Measurements from ENCODE around the gene GMDS.

DNA sequence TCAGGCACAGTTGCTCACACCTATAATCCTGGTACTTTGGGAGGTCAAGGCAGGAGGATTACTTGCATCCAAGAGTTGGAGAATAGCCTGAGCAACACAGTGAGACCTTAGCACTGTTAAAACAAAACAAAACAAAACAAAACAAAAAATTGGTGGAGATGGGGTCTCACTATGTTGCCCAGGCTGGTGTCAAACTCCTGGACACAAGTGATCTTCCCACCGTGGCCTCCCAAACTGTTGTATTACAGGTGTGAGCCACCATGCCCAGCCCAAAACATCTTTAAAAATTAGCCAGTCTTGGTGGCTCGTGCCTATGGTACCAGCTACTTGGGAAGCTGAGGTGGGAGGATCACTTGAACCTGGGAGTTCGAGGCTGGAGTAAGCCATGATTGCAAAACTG, 120.2 kb downstream of the GMDS start:
- TF ChIP-seq, protein P1, sequence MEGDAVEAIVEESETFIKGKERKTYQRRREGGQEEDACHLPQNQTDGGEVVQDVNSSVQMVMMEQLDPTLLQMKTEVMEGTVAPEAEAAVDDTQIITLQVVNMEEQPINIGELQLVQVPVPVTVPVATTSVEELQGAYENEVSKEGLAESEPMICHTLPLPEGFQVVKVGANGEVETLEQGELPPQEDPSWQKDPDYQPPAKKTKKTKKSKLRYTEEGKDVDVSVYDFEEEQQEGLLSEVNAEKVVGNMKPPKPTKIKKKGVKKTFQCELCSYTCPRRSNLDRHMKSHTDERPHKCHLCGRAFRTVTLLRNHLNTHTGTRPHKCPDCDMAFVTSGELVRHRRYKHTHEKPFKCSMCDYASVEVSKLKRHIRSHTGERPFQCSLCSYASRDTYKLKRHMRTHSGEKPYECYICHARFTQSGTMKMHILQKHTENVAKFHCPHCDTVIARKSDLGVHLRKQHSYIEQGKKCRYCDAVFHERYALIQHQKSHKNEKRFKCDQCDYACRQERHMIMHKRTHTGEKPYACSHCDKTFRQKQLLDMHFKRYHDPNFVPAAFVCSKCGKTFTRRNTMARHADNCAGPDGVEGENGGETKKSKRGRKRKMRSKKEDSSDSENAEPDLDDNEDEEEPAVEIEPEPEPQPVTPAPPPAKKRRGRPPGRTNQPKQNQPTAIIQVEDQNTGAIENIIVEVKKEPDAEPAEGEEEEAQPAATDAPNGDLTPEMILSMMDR (conservative IDR thresholded peaks at IDR 0.05; ENCODE audit: low read depth, low read length), result no peak
- TF ChIP-seq RAD21 (IDR thresholded peaks at IDR 0.05; ENCODE audit: low read length), result no peak
- no peak for TF ChIP-seq MAFK (IDR thresholded peaks at IDR 0.05; ENCODE audit: low read depth, low read length)
- TF ChIP-seq SMC3 (IDR thresholded peaks at IDR 0.05; ENCODE audit: low read depth, low read length), result no peak
- TF ChIP-seq BHLHE40 (IDR thresholded peaks at IDR 0.05; ENCODE audit: low read depth, low read length), result no peak
- no peak for TF ChIP-seq CEBPB (IDR thresholded peaks at IDR 0.05; ENCODE audit: low read depth, low read length)
- no peak for TF ChIP-seq POLR2A (IDR thresholded peaks at IDR 0.05; ENCODE audit: low read depth, low read length)
- TF ChIP-seq, protein P2, sequence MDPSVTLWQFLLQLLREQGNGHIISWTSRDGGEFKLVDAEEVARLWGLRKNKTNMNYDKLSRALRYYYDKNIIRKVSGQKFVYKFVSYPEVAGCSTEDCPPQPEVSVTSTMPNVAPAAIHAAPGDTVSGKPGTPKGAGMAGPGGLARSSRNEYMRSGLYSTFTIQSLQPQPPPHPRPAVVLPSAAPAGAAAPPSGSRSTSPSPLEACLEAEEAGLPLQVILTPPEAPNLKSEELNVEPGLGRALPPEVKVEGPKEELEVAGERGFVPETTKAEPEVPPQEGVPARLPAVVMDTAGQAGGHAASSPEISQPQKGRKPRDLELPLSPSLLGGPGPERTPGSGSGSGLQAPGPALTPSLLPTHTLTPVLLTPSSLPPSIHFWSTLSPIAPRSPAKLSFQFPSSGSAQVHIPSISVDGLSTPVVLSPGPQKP (IDR thresholded peaks at IDR 0.05; ENCODE audit: borderline replicate concordance, low read depth, low read length), result no peak
- TF ChIP-seq MXI1 (IDR thresholded peaks at IDR 0.05; ENCODE audit: borderline replicate concordance, low read depth, low read length), result no peak
- TF ChIP-seq NFE2L2 (IDR thresholded peaks at IDR 0.05; ENCODE audit: low read depth, low read length), result no peak
- no peak for TF ChIP-seq CHD1 (IDR thresholded peaks at IDR 0.05; ENCODE audit: low read depth, low read length)
- TF ChIP-seq, protein P3, sequence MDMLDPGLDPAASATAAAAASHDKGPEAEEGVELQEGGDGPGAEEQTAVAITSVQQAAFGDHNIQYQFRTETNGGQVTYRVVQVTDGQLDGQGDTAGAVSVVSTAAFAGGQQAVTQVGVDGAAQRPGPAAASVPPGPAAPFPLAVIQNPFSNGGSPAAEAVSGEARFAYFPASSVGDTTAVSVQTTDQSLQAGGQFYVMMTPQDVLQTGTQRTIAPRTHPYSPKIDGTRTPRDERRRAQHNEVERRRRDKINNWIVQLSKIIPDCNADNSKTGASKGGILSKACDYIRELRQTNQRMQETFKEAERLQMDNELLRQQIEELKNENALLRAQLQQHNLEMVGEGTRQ (IDR thresholded peaks at IDR 0.05; ENCODE audit: low read depth, low read length), result no peak
